Stomach smooth muscle (tissue), 2 donors: Measurements from ENCODE around the gene RBMS3.

Source experiments
- H3K27ac ChIP-seq: one replicate; pipeline ENCODE4 v1.7.0; 2013; ENCODE audit warnings: mild to moderate bottlenecking, low read length, inconsistent platforms
- H3K27me3 ChIP-seq, 2 donors: one replicate each; pipeline ENCODE4 v1.7.0; 2013; ENCODE audit warnings: low read length in 2 of 2; ENCODE audit not compliant: insufficient read depth in 2 of 2, control insufficient read depth in 1 of 2
- H3K36me3 ChIP-seq, 2 donors: one replicate each; pipeline ENCODE4 v1.7.0; 2013; ENCODE audit warnings: low read length in 2 of 2; ENCODE audit not compliant: control insufficient read depth in 2 of 2, insufficient read depth in 2 of 2
- H3K4me1 ChIP-seq: one replicate; pipeline ENCODE4 v1.7.0; 2013; ENCODE audit warnings: low read length; ENCODE audit not compliant: control insufficient read depth, insufficient read depth
- H3K4me3 ChIP-seq, 2 donors: one replicate each; pipeline ENCODE4 v1.7.0; 2013; ENCODE audit warnings: low read length in 2 of 2
- H3K9ac ChIP-seq, 2 donors: one replicate each; pipeline ENCODE4 v1.7.0; 2013; ENCODE audit warnings: low read length in 2 of 2, mild to moderate bottlenecking in 1 of 2
- H3K9me3 ChIP-seq, 2 donors: one replicate each; pipeline ENCODE4 v1.7.0; 2013; ENCODE audit warnings: low read length in 2 of 2; ENCODE audit not compliant: control insufficient read depth in 2 of 2
- donor health status: healthy.
- donor health status: Pancreatic carcinoma.

RBMS3 gene

GRCh38 chr3:29286478-29287240 is 5.8 kb downstream of the RBMS3 start:
- peaks cover 4% of the 10 kb centered on the region for H3K4me1 ChIP-seq
- peak overlapping the region; percentile 61 for H3K27ac ChIP-seq
- no peaks in the 10 kb centered on the region for H3K27me3 ChIP-seq
- H3K4me3 ChIP-seq, result peak overlapping the region; percentile 51 to 63
- no peaks in the 10 kb centered on the region for H3K9me3 ChIP-seq
- H3K9ac ChIP-seq, result peak overlapping the region in 1 of 2 donors; percentile 5
- no peaks in the 10 kb centered on the region for H3K36me3 ChIP-seq

DNA sequence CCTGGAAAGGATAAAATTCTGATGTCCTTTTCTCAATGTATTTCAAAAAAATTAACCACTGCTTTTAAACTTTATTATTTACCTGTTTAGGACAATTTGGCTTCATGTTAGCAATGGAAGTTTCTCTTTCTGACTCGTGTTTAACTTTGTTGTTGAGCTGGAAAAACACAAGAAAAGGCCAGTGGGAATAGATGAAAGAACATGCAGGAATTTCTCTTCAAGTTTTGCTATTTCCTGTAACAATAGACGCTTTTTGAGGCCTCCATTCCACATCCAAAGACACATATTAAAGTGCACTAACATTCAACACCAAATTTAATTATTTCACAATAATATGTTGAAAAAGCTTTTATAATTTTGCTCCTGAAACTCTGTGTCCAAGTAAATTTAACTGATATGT is 9.7 kb downstream of the RBMS3 start:
- Histone ChIP-seq H3K4me3 (no peak overlapping the region), H3K9ac (no peak overlapping the region), H3K4me1 (peaks cover 6% of the 10 kb centered on the region), H3K36me3 (no peaks in the 10 kb centered on the region), H3K27me3 (no peaks in the 10 kb centered on the region), H3K9me3 (no peaks in the 10 kb centered on the region), H3K27ac (no peak overlapping the region)

DNA sequence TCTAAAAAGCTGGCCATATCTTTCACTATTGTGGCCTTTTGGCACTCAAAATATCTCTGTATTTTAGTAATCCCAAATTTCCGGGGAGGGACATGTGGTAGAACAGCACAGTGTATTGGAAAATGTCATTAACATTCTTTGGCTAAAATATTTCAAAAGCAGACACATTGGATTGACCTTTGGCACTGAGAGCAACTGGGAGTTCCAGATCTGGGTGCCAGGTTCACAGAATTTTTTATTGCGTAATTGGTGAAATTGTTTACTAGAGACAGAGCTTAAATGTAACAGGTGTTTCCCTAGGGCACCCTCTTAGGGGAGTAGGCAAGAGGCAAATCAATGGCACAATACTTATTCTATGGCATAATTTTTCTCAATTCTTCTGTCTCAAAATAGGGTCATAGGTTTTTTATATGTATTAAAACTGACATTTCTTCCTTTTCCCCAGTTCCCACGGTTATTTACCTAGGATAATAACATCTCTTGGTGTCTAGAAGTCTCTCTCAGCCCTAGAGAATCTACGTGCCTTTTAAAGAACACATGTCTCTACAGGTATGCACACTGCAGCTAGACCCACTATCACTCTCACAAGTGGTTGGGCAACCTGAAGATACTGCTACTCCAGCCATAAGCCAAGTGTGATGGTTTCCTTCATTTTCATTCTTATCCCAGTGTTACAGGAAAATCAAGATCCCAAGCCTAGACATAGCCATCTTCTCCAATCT is 10.6 kb downstream of the RBMS3 start:
- Histone ChIP-seq H3K9ac (no peak overlapping the region), H3K9me3 (no peaks in the 10 kb centered on the region), H3K4me3 (no peak overlapping the region), H3K36me3 (no peaks in the 10 kb centered on the region), H3K4me1 (peaks cover 5% of the 10 kb centered on the region), H3K27me3 (no peaks in the 10 kb centered on the region), H3K27ac (no peak overlapping the region)

GRCh38 chr3:29291982-29292363 is 11.1 kb downstream of the RBMS3 start:
- Histone ChIP-seq H3K27ac (no peak overlapping the region), H3K9ac (no peak overlapping the region)

GRCh38 chr3:29293421-29293820 is 12.6 kb downstream of the RBMS3 start:
- Histone ChIP-seq H3K27me3 (no peaks in the 10 kb centered on the region), H3K4me3 (no peak overlapping the region), H3K9ac (no peak overlapping the region), H3K27ac (no peak overlapping the region), H3K4me1 (peaks cover 5% of the 10 kb centered on the region), H3K9me3 (no peaks in the 10 kb centered on the region), H3K36me3 (no peaks in the 10 kb centered on the region)

More at GRCh38 chr3:29291982-29292363, 11.1 kb downstream of the RBMS3 start:
- Histone ChIP-seq H3K4me1 (peaks cover 5% of the 10 kb centered on the region), H3K4me3 (no peak overlapping the region), H3K9me3 (no peaks in the 10 kb centered on the region), H3K36me3 (no peaks in the 10 kb centered on the region), H3K27me3 (no peaks in the 10 kb centered on the region)

- no peak overlapping the region for H3K4me3 ChIP-seq
- H3K27me3 ChIP-seq, result no peaks in the 10 kb centered on the region
- no peak overlapping the region for H3K9ac ChIP-seq
- no peak overlapping the region for H3K27ac ChIP-seq
- no peaks in the 10 kb centered on the region for H3K36me3 ChIP-seq
- H3K4me1 ChIP-seq, result no peaks in the 10 kb centered on the region
- no peaks in the 10 kb centered on the region for H3K9me3 ChIP-seq
Observed at GRCh38 chr3:29297998-29298397, 17.1 kb downstream of the RBMS3 start.

DNA sequence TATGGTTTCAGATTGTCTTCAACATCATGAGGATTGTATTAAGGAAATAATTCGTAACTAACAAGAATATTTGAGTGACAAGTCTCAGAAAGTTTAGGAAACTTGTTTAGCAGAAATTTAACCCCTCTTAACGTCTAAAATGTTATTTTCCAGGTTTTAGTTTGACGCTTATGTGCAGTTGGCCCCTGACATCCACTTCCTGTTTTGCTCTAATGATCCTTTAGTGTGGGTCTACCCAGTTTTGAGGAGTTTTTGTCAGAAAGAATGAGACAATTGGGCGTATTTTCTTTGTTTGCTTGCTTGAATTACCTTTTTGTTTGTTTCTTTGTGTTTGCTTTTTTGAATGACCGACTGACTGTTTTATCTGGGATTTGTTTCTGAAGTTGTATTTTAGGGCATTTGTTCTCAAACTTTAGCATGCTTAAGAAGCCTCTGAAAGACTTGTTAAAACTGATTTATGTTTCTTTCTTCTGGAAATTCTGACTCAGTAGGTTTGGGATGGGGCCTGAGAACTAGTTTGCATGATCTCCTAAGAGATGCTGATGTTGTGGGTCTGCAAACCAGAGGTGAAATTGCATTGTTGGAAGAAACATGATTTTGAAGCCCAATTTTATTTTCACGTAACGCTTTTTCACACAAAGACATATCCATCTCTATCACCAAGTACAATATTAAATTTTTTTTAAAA is 20.6 kb downstream of the RBMS3 start:
- Histone ChIP-seq H3K9ac (no peak overlapping the region), H3K27ac (no peak overlapping the region), H3K27me3 (no peaks in the 10 kb centered on the region), H3K4me1 (no peaks in the 10 kb centered on the region), H3K9me3 (no peaks in the 10 kb centered on the region), H3K36me3 (no peaks in the 10 kb centered on the region), H3K4me3 (no peak overlapping the region)

GRCh38 chr3:29302619-29303018 is 21.7 kb downstream of the RBMS3 start:
- H3K36me3 ChIP-seq, result no peaks in the 10 kb centered on the region
- H3K9me3 ChIP-seq, result no peaks in the 10 kb centered on the region
- no peaks in the 10 kb centered on the region for H3K27me3 ChIP-seq
- no peaks in the 10 kb centered on the region for H3K4me1 ChIP-seq
- H3K9ac ChIP-seq, result no peak overlapping the region
- no peak overlapping the region for H3K4me3 ChIP-seq
- H3K27ac ChIP-seq, result no peak overlapping the region

DNA sequence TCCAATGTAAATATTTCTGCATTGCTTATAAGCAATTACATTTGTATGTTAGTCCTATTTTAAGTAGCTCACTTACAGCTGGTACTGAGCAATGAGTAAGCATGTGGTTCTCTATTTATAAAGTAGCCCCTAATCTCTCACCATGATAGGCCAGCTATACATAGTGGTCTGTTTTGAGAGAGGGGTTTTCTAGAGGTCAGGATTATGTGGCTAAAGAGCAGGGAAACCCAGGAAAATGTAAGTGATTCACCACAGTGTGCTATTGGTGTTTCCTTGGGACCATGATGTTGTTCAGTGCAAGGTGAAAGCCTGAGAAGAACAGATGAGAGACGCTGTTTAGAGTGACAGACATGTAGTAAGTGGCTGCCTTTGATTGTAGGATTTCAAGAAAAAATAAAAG is 26.4 kb downstream of the RBMS3 start:
- no peaks in the 10 kb centered on the region for H3K36me3 ChIP-seq
- H3K4me1 ChIP-seq, result no peaks in the 10 kb centered on the region

GRCh38 chr3:29310865-29311264 is 30.0 kb downstream of the RBMS3 start:
- Histone ChIP-seq H3K9me3 (no peaks in the 10 kb centered on the region), H3K4me1 (peaks cover 5% of the 10 kb centered on the region), H3K27ac (no peak overlapping the region), H3K27me3 (no peaks in the 10 kb centered on the region), H3K9ac (no peak overlapping the region), H3K4me3 (no peak overlapping the region), H3K36me3 (no peaks in the 10 kb centered on the region)

More for the DNA sequence above, 26.4 kb downstream of the RBMS3 start:
- Histone ChIP-seq H3K27ac (no peak overlapping the region), H3K27me3 (no peaks in the 10 kb centered on the region), H3K4me3 (no peak overlapping the region), H3K9me3 (no peaks in the 10 kb centered on the region), H3K9ac (no peak overlapping the region)
